GM12878 (cell line): ENCODE results near the gene TRABD2B.

Source experiments
- CHD4 ChIP-seq: fragments of 200-600 bp; sonication (generic); IDR thresholded peaks from 2 replicates; pipeline ENCODE4 v1.6.1; 2016; ENCODE audit warnings: mild to moderate bottlenecking
- CTCF ChIP-seq, 3 experiments: IDR thresholded peaks in 2 of 3; conservative IDR thresholded peaks in 1 of 3; 2 replicates each; pipeline ENCODE4 v1.5.1; 2011; ENCODE audit warnings: low read depth in 3 of 3, low read length in 3 of 3, mild to moderate bottlenecking in 3 of 3, control low read depth in 2 of 3, moderate library complexity in 2 of 3, inconsistent platforms in 1 of 3, mixed read lengths in 1 of 3; ENCODE audit not compliant: control insufficient read depth in 2 of 3, insufficient read depth in 1 of 3; ENCODE audit errors: extremely low read depth in 1 of 3
- EP300 ChIP-seq, 2 experiments: fragments of 150-350 bp in 1 of 2; IDR thresholded peaks; 2 replicates each; pipeline ENCODE4 v1.6.1; 2011 to 2012; ENCODE audit warnings: low read depth in 2 of 2, low read length in 2 of 2, borderline replicate concordance in 1 of 2, improper control_type of control experiment in 1 of 2, inconsistent platforms in 1 of 2; ENCODE audit not compliant: control insufficient read depth in 1 of 2
- ESRRA ChIP-seq: IDR thresholded peaks from 2 replicates; pipeline ENCODE4 v1.6.1; 2012; ENCODE audit warnings: mild to moderate bottlenecking, low read length, improper control_type of control experiment
- HDGF ChIP-seq: fragments of 450-650 bp; IDR thresholded peaks from 2 replicates; pipeline ENCODE4 v1.6.1; 2016; ENCODE audit warnings: antibody characterized with exemption
- MAX ChIP-seq: IDR thresholded peaks from 2 replicates; pipeline ENCODE4 v1.6.1; 2012; ENCODE audit warnings: low read depth, low read length, improper control_type of control experiment
- MYC ChIP-seq: IDR thresholded peaks from 2 replicates; pipeline ENCODE4 v1.6.1; 2011; ENCODE audit warnings: mild to moderate bottlenecking, low read length, moderate library complexity, inconsistent platforms; ENCODE audit not compliant: insufficient read depth, insufficient replicate concordance, insufficient read length, severe bottlenecking
- PAX5 ChIP-seq: IDR thresholded peaks from 2 replicates; pipeline ENCODE4 v1.6.1; 2011; ENCODE audit warnings: low read depth, low read length, borderline replicate concordance
- POLR2A ChIP-seq: IDR thresholded peaks from 2 replicates; pipeline ENCODE4 v1.6.1; 2011; ENCODE audit warnings: low read depth, mild to moderate bottlenecking, low read length
- POU2F2 ChIP-seq: IDR thresholded peaks from 3 replicates; pipeline ENCODE4 v1.6.1; 2011; ENCODE audit warnings: low read depth, mild to moderate bottlenecking, low read length, borderline replicate concordance
- ZSCAN29 ChIP-seq: fragments of 450-650 bp; IDR thresholded peaks from 2 replicates; pipeline ENCODE4 v1.6.1; 2017; ENCODE audit warnings: mild to moderate bottlenecking, moderate library complexity
- TF ChIP-seq, protein P1 (sequence below): IDR thresholded peaks from 2 replicates; pipeline ENCODE4 v1.6.1; 2012; ENCODE audit warnings: mild to moderate bottlenecking, low read depth, low read length

- no peak for TF ChIP-seq HDGF
- TF ChIP-seq POU2F2, result no peak
- no peak for TF ChIP-seq CTCF (IDR thresholded peaks at IDR 0.05 in 2 of 3, conservative IDR thresholded peaks at IDR 0.05 in 1 of 3; ENCODE audit: control insufficient read depth in 2 of 3, extremely low read depth in 1 of 3, insufficient read depth in 1 of 3, low read depth in 3 of 3, low read length in 3 of 3)
- no peak for TF ChIP-seq EP300 (IDR thresholded peaks at IDR 0.05; ENCODE audit: borderline replicate concordance in 1 of 2, control insufficient read depth in 1 of 2, low read depth in 2 of 2, low read length in 2 of 2)
- no peak for TF ChIP-seq ZSCAN29
- no peak for TF ChIP-seq MAX
- TF ChIP-seq CHD4, result no peak
- TF ChIP-seq MYC, result no peak
- TF ChIP-seq, protein P1, sequence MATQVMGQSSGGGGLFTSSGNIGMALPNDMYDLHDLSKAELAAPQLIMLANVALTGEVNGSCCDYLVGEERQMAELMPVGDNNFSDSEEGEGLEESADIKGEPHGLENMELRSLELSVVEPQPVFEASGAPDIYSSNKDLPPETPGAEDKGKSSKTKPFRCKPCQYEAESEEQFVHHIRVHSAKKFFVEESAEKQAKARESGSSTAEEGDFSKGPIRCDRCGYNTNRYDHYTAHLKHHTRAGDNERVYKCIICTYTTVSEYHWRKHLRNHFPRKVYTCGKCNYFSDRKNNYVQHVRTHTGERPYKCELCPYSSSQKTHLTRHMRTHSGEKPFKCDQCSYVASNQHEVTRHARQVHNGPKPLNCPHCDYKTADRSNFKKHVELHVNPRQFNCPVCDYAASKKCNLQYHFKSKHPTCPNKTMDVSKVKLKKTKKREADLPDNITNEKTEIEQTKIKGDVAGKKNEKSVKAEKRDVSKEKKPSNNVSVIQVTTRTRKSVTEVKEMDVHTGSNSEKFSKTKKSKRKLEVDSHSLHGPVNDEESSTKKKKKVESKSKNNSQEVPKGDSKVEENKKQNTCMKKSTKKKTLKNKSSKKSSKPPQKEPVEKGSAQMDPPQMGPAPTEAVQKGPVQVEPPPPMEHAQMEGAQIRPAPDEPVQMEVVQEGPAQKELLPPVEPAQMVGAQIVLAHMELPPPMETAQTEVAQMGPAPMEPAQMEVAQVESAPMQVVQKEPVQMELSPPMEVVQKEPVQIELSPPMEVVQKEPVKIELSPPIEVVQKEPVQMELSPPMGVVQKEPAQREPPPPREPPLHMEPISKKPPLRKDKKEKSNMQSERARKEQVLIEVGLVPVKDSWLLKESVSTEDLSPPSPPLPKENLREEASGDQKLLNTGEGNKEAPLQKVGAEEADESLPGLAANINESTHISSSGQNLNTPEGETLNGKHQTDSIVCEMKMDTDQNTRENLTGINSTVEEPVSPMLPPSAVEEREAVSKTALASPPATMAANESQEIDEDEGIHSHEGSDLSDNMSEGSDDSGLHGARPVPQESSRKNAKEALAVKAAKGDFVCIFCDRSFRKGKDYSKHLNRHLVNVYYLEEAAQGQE, result no peak
- TF ChIP-seq PAX5, result no peak
- no peak for TF ChIP-seq POLR2A
- no peak for TF ChIP-seq ESRRA
Observed at GRCh38 chr1:47754221-47754620, 243.0 kb downstream of the TRABD2B start.
